SW 1271 (cell line): ENCODE results near the gene SCFD2.
A peak's percentile ranks its signal among the peaks of the same experiment; 100 is the strongest.

Experiments
- DNase-seq, 2 experiments: peaks; one replicate each; lab custom pipeline; 2025; lab: John Stamatoyannopoulos, UW

The SCFD2 gene

DNA sequence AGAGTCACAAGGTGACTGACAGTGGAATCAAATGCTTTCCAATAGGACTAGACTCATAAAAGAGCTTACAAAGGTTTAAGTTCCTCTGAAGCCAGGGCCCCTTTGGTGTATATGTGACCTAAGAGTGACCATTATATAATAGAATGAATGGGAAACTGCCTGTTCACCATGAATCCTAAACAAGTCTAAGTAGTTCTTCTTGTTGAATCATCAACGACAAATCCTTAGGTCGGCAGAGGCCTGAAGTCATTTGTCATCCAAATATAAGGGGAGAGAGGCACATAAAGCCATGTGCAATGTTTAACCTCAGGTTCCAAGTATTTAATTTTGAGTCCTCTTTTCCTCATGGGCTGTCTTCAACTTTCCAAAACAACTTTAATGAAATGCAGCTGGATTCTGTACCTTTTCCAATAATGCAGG is 381.4 kb downstream of the SCFD2 start:
- DNase-seq, result no peak

DNA sequence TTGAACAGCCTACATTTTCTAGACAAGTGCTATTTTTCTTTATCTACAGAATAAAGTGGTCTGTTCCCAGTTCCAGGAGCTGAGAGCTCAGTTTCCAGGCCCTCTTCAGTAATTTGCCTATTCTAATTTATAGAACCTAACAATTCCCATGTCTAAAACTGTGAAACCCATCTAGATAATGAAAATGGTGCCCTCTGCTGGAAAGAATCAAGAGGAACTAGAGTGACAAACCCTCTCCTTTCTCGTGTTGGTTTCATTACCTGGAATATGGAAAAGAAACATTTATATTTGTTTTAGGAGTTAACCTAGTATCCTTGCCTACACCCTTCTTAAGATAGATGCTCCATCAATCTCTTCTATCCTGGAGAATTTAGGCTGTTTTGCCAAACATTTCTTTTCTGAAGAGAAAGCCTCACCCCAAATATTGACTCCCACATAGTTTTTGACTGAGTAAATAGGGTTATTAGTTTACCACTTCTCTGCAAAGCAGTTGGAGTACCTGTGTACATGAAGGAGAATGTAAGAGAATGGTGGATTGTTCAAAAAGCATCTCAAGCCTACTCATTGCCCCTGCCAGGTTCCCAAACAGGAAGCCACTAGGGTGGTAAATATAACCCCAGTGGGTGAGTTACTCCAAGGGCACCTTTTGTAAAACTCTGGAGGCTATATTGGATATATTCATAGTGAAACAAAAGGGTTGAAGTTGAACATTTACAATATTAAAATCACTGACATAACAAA is 382.1 kb downstream of the SCFD2 start:
- DNase-seq, result peak in 1 of 2 experiments; percentile 48

DNA sequence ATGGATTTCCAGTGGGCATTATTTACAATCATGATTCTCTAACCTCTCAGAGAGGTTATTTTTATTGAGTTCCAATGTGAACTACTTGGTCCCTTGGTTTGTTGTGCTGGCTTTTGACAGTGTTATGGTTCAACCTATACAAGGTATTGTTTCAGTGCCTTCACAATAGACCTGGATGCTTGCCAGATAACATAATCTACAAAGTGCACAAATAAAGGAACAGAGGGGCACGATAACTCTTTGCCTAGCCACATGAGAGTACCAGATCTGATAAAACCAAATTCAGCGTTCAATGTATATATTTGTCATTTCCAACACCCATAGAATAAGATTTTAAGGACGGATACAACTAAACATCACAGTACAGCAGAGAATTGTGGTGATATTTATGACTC is 382.9 kb downstream of the SCFD2 start:
- DNase-seq, result no peak

DNA sequence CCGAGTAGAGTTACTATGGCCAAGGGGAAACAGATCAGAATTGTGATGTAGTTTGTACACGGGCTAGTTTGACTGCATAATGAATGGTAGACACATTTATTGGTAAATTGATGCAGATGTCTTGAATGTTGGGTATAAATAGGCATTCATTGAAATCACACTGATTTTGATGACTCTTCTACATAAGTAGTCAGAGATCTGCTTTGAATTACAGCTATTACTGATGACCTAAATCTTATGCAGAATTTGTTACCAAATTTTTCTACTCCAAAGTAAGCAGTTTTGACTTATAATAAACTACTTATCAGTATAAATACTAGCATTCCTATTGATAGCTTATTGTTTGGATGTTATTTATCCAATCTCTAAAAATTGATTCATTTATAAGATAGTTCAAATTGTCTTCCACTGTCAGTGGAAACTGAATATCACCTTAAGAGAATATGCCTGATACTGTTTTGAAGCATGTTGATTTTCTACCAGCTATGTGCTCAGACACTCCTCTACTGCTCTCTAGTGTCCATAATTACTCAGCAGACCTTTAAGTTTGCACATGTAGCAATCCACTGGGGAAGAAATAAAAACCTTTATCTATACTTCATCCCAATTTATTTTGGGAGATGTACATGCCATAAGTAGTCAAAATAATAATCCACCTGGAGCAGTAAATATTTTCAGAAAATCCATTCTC is 383.5 kb downstream of the SCFD2 start:
- peak in 1 of 2 experiments; percentile 16 for DNase-seq

- no peak for DNase-seq
Measured at GRCh38 chr4:52979821-52980590, 385.9 kb downstream of the SCFD2 start.

DNA sequence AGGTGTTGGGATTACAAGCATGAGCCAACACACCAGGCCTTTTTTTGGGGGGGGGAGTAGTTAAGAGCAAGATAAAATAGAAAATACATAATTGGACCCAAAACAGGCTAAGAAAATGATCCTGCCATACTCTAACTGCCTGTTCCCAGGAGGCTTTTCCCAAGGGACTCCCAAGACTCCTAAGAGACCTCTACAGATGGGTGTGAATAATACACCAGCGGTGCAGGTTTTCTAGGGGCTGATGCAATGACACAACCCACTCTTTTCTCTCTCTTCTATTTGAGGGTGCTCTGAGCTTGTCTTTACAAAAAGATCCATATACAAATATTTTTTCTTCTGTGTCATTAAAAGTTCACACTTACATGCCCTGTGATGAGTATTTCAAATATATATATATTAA is 386.8 kb downstream of the SCFD2 start:
- DNase-seq, result no peak

DNA sequence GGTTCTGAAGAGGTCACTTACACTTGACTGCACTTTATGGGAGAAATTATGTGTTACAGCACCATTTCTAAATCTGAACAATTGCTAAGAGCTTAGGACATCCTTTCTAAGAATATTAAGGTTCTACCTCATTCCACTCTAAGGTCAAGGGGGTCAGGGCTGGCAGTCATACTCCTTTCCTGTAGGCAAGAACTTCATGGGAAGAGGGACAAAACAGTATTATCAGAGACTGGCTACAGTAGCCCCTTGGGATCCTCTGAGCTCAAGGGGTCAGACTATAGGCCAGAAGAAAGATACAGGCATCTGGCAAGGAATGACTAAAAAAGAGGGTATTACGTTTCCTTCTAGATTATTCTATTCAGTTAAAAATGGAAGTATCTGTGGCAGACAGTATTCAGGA is 388.6 kb downstream of the SCFD2 start:
- no peak for DNase-seq

DNA sequence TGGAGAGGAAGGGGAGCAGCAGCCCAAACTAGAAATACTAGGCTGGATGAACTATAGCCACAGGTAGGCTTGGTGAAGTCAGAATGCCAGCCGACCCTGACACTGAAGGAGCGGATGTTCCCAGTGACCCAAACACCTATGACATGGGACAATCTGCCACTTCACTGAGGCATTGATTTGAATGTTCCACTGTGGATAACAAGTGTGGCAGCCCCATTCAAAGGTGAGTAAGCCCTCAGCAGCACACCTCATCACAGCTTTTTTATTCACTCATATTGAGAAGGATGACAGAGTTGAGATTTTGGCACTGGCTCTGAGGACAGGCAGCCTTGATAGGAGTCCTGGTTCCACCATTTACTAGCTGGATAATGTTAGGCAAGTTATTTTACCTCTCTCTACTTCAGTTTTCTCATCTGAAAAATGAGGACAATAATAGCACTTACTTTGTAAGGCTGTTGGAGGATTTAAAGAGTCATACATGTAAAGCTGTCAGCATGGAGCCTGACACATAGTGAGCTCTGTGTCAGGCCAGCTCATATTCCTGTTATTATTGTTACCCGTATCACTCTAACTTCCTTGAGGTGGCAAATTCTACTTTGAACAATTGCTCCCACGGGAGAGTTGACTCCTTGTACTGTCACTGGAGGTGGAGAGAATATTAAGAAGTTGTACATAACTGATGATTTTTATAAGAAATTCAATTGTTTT is 389.2 kb downstream of the SCFD2 start:
- DNase-seq, result no peak

DNA sequence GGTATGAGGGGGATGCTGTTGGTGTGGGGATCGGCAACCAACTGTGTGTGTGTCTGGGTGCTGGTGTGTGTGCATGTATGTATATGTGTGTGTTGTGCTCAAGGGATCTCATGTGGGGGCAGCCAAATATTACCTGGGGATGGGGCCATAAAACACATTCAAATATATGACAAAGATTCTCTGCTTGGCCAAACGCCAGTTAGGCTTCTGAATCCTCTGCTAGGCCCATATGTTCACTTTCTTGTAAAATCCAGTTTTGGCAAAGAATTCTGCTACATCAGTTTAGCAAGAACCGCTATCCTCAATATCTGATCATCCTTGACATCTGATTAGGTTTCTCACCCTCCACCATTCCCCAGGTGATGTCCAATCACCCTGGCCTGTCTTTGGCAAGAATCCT is 397.2 kb downstream of the SCFD2 start:
- DNase-seq, result no peak

GRCh38 chr4:52968241-52968640 is 397.6 kb downstream of the SCFD2 start:
- DNase-seq, result no peak

DNA sequence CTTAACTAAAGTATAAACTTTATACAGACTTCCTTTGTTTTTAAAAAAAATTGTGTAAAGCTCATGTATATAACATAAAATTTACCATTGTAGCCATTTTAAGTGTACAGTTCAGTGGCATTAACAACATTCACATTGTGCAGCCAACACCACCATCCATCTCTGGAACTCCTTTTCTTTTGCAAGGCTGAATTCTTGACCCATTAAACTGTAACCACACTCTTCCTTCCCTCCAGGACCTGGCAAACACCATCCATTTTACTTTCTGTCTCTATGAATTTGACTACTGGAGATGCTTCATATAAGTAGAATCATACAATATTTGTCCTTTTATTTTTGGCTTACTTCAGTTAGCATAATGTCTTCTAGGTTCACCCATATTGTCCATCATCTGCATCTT is 399.1 kb downstream of the SCFD2 start:
- no peak for DNase-seq

- DNase-seq, result no peak
Measured at GRCh38 chr4:52966172-52966571, 399.7 kb downstream of the SCFD2 start.

DNA sequence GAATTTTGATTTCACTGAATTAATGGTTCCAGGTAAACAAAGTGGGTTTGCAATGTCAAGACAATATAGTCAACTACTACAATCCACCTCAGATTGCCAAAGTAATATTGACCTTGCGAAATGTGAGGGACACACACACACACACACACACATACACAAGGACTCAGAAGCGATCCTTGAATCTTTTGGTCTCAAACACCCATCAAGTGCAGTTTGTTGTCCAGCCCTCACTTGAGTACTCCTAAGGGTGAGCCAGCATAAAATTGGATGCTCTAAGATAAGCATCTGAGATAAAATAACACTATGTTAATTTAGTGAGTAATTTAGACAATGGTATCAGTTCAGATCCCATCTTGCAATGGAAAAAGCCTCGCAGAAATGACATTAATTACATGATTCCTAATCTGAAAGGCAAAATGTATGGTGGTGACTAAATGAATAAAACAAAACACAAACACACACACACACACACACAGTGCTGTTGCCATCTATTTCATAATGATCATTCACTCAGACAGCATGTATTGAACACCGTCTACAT is 401.2 kb downstream of the SCFD2 start:
- no peak for DNase-seq

- no peak for DNase-seq
Measured at GRCh38 chr4:52964011-52964410, 401.9 kb downstream of the SCFD2 start.

DNA sequence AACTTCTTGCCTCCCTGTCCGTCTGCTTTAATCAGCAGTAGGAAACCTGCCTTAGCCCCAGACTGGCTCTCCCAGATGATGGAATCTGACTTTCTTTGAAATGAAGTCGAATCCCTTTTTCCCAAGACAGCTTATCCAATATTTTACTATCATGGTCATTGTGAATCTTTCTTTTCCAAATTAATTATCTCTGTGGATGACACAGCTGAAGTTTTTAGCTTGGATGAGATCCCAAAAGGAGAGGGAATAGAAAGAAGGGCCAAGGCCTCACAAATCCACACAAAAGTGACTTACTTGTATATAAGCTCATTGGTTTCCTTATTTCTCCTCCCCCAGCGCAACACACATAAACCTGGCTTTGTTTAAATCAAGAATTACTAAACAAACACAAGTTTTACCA is 403.1 kb downstream of the SCFD2 start:
- no peak for DNase-seq

DNA sequence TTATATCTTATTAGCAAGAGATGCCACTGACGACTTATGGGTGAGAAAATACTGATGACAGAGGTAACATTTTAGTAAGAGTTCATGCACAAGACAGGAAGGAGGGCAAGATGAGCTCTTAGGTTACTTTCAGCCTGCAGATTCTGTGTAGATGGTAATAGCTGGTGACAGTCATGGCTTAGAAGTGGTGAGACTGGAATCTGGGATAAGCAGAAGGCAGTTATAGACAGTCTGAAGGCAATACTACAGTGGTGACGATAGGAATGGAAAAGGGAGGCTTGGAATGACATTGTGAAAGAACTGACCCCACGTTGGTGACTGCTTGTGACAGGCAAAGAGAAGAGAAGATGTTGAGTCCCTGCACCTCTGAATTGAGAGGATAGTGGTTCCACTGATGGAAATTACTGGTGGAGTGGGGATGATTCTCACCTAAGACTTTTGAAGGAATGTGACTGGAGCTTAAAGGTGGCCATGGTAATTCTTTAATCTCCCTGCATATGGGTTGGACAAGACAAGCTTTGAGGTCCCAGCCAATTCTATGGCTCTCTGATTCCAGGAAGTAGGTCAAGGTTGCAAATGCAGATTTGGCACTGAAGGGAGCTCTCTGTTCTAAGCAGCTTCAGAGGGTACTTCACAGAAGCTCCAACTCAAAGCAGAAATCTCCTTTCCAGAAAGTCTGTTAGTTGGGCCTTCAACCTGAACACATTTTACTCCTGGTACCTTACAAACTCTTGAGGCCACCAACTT is 404.0 kb downstream of the SCFD2 start:
- DNase-seq, result no peak

DNA sequence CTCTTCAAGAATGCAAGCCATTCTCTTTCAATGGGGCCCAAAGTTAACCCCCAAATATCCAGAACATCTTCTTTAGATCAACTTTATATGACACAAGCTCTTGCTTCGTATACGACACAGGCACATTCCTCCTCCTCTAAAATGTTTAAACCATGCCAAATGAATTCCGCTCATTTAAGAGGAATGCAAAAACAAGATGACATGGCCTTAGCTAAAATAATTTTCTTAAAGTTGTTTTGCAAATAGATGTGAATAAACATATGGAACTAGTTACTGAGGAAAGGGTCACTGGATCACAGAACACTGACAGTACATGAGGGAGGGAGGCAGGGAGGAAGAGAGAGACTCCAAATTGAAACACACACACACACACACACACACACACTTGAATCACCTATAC is 406.3 kb downstream of the SCFD2 start:
- DNase-seq, result no peak

DNA sequence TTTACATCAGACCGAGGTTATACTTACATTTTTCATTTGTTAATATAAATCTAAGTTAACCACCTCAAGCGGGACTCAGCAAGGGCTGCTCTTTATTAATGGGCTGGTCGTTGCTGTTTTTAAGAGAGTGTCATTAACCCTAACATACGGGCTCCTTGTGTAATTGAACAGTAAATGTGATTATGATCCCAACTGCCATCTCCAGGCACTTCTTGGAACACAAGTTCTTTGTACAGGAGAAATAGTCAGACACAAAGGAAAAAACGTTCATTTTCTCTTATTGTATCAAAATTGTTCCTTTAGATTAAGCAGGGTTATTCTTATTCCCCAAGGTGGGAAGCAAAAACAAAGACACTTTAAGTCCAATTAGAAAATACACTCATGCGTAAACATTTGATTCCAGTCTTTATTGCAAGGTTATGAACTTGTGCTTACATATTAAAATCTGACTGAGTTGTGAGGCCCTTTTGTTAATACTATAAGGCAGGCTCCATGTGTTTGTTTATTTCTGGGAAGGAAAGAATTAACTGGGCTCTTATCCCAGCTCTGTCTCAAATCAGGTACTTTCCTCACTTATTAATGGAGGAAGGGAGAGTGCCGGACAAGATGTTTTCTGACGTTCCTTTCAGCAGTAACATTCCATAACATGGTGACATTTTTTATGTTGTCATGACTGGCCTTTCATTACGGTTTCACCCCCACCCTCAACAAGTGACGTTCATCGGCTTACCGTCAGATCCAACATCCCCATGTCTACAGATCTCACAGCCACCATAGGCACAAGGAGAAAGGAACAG is 407.8 kb downstream of the SCFD2 start:
- DNase-seq, result no peak

DNA sequence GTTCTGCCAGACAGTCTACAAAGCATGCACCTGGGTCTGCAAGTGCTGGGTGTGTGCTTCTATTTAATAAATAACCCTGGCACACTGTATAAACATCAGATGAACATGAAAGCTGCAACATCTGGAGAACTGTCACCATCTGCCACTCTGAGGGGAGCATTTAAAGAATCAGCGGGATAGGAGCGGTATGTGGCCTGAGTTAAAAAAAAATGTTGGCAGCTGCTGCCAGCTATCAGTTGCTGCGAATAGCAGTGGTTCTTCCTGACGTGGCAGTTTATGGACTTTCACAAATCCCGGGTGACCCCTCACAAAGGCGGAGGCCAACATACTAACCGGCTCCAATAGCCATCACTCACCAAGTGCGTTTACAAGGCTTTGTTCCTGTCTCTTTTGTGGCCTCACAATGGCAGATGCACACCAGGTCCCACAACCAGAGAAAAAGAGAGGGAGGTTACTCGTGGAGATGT is 408.6 kb downstream of the SCFD2 start:
- DNase-seq, result no peak

DNA sequence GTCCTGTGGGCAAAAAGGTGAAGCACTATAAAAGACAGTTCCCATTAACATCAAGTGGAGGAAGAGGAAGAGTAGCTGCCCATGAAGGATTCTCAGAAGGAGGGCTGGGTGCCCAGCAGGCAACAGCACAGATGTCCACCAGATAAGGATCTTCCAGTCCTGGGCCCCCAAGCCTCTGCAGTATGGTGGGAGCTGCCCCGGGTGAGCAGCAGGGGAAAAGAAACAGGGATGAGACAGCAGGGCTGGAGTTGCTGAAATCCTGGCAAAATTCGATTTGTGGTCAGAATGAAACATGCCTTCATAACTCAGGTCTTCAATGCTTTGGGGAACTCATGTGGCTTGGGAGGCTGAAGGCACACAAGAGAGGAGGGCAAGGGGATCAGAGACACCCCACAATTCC is 409.2 kb downstream of the SCFD2 start:
- no peak for DNase-seq
